HCT116 (cell line): ENCODE data around the gene RBM23. TPM values are rescaled to one million over a fixed set of nuclear protein-coding genes. Genes with fewer than 3 reads are reported as not detected.
A peak's percentile ranks its signal among the peaks of the same experiment; 100 is the strongest.
"Not testable (repeated sequence)": the region's sequence is repeated elsewhere in the genome, so short reads cannot be mapped to it uniquely, and the experiment has no call there.

Experiments used
- ATAC-seq: fragments of 200-7000 bp; cut with Tn5 transposase; 2 replicates; pipeline ENCODE4 v1.9.1; 2020; ENCODE audit warnings: mild to moderate bottlenecking, moderate library complexity
- BruUV-seq: library from RNA; stranded (reverse); fragments of 400-500 nt; replicated peaks from 2 replicates; lab custom pipeline; 2021; lab: Mats Ljungman, UMichigan
- CTCF ChIA-PET: fragments of 300-600 bp; sonication (Branson Sonifier 250); formaldehyde crosslinking; loops from one replicate; lab custom pipeline; 2021; ENCODE audit warnings: antibody characterized with exemption; lab: Charles Lee
- POLR2A ChIA-PET: fragments of 300-600, 350-600 bp; sonication (Branson Sonifier 250); formaldehyde crosslinking; loops from one replicate; lab custom pipeline; 2021; ENCODE audit warnings: antibody characterized with exemption; lab: Charles Lee
- RAD21 ChIA-PET, 2 experiments: fragments of 300-600 bp; sonication (Branson Sonifier 250); formaldehyde crosslinking; loops; one replicate each; lab custom pipeline; 2023; ENCODE audit warnings: low total read pairs in 2 of 2; ENCODE audit not compliant: uncharacterized antibody in 2 of 2, unreplicated experiment in 2 of 2, low non-redundant PET in 1 of 2; lab: Charles Lee
- DNase-seq: peaks from one replicate; pipeline ENCODE4 v3.0.0-alpha.2; 2010; ENCODE audit warnings: low read depth, low spot score
- H2AFZ ChIP-seq: fragments of 200-600 bp; shearing (Covaris generic), sonication (generic); 2 replicates; pipeline ENCODE4 v1.6.1; 2017; ENCODE audit warnings: low read depth, mixed run types, mixed read lengths, antibody characterized with exemption, low read length; ENCODE audit not compliant: poor library complexity, severe bottlenecking
- H3K27ac ChIP-seq: 2 replicates; pipeline ENCODE4 v1.5.1; 2012; ENCODE audit warnings: low read depth, low read length
- H3K27me3 ChIP-seq: fragments of 200-600 bp; sonication (generic); 2 replicates; pipeline ENCODE4 v1.6.1; 2016; ENCODE audit warnings: mixed run types, low read length, mixed read lengths; ENCODE audit not compliant: insufficient read depth
- H3K36me3 ChIP-seq, 2 experiments: fragments of 200-500 bp in 1 of 2; fragments of 200-600 bp in 1 of 2; sonication (Bioruptor generic) in 1 of 2; sonication (generic) in 1 of 2; 2 replicates each; pipeline versions ENCODE4 v1.5.1 to v1.6.1; 2014 to 2016; ENCODE audit warnings: low read length in 2 of 2, inconsistent platforms in 1 of 2, mixed read lengths in 1 of 2, mixed run types in 1 of 2; ENCODE audit not compliant: insufficient read depth in 2 of 2, control insufficient read depth in 1 of 2
- H3K4me1 ChIP-seq, 2 experiments: fragments of 200-600 bp in 1 of 2; sonication (generic) in 1 of 2; 2 replicates each; pipeline versions ENCODE4 v1.5.1 to v1.6.1; 2012 to 2017; ENCODE audit warnings: low read length in 2 of 2, inconsistent platforms in 1 of 2, mild to moderate bottlenecking in 1 of 2, mixed read lengths in 1 of 2, mixed run types in 1 of 2, moderate library complexity in 1 of 2; ENCODE audit not compliant: insufficient read depth in 2 of 2, control insufficient read depth in 1 of 2
- H3K4me2 ChIP-seq: fragments of 200-600 bp; sonication (generic); 2 replicates; pipeline ENCODE4 v1.6.1; 2017; ENCODE audit warnings: mixed run types, low read length, mixed read lengths
- H3K4me3 ChIP-seq, 2 experiments: fragments of 200-600 bp in 1 of 2; sonication (generic) in 1 of 2; replicated peaks in 1 of 2; 2 replicates each; pipeline ENCODE4 v1.5.1; 2011 to 2016; ENCODE audit warnings: low read length in 2 of 2, control low read depth in 1 of 2, low read depth in 1 of 2, mild to moderate bottlenecking in 1 of 2, mixed read lengths in 1 of 2, mixed run types in 1 of 2
- H3K79me2 ChIP-seq: fragments of 200-600 bp; sonication (generic); 2 replicates; pipeline ENCODE4 v1.6.1; 2017; ENCODE audit warnings: mild to moderate bottlenecking, mixed run types, low read length, moderate library complexity, mixed read lengths; ENCODE audit not compliant: insufficient read depth
- H3K9ac ChIP-seq: fragments of 200-600 bp; sonication (generic); 2 replicates; pipeline ENCODE4 v1.6.1; 2016; ENCODE audit warnings: low read length, mixed read lengths
- H3K9me2 ChIP-seq: fragments of 200-600 bp; sonication (generic), shearing (Covaris generic); 2 replicates; pipeline ENCODE4 v1.6.1; 2017; ENCODE audit warnings: mixed run types, mild to moderate bottlenecking, moderate library complexity; ENCODE audit not compliant: insufficient read depth
- H3K9me3 ChIP-seq, 2 experiments: fragments of 200-500 bp in 1 of 2; fragments of 200-600 bp in 1 of 2; sonication (Bioruptor generic) in 1 of 2; sonication (generic) in 1 of 2; 2 replicates each; pipeline ENCODE4 v1.6.1; 2014 to 2017; ENCODE audit warnings: low read length in 2 of 2, mixed read lengths in 2 of 2, inconsistent platforms in 1 of 2, low read depth in 1 of 2, mild to moderate bottlenecking in 1 of 2, mixed run types in 1 of 2, moderate library complexity in 1 of 2; ENCODE audit not compliant: control insufficient read depth in 1 of 2, insufficient read depth in 1 of 2
- H4K20me1 ChIP-seq: fragments of 200-600 bp; sonication (generic), shearing (Covaris generic); 2 replicates; pipeline ENCODE4 v1.6.1; 2017; ENCODE audit warnings: mixed run types, mild to moderate bottlenecking, moderate library complexity; ENCODE audit not compliant: insufficient read depth
- ATF3 ChIP-seq: IDR thresholded peaks from 2 replicates; pipeline ENCODE4 v1.6.1; 2012
- CBX3 ChIP-seq: IDR thresholded peaks from 2 replicates; pipeline ENCODE4 v1.6.1; 2012; ENCODE audit warnings: low read depth
- CEBPB ChIP-seq: IDR thresholded peaks from 2 replicates; pipeline ENCODE4 v1.6.1; 2012; ENCODE audit warnings: low read depth
- ELF1 ChIP-seq: IDR thresholded peaks from 2 replicates; pipeline ENCODE4 v1.6.1; 2012; ENCODE audit warnings: low read depth, borderline replicate concordance
- EZH2 ChIP-seq: fragments of 200-600 bp; sonication (generic); IDR thresholded peaks from 2 replicates; pipeline ENCODE4 v1.6.1; 2017; ENCODE audit warnings: antibody characterized with exemption, mixed run types
- JUND ChIP-seq: IDR thresholded peaks from 2 replicates; pipeline ENCODE4 v1.6.1; 2012
- POLR2A ChIP-seq: IDR thresholded peaks from 2 replicates; pipeline ENCODE4 v1.7.0; 2011; ENCODE audit warnings: borderline replicate concordance; ENCODE audit not compliant: insufficient read depth, insufficient read length; ENCODE audit errors: extremely low read depth
- POLR2AphosphoS5 ChIP-seq: IDR thresholded peaks from 2 replicates; pipeline ENCODE4 v1.6.1; 2011; ENCODE audit warnings: mild to moderate bottlenecking, low read depth, low read length, moderate library complexity
- SIN3A ChIP-seq: IDR thresholded peaks from 2 replicates; pipeline ENCODE4 v1.6.1; 2012; ENCODE audit warnings: low read depth
- SRF ChIP-seq: IDR thresholded peaks from 2 replicates; pipeline ENCODE4 v1.6.1; 2012; ENCODE audit warnings: low read depth
- ZNF274 ChIP-seq: fragments of 200-500 bp; sonication (Bioruptor generic); IDR thresholded peaks from 2 replicates; pipeline ENCODE4 v1.6.1; 2014; ENCODE audit warnings: mild to moderate bottlenecking, low read depth, low read length, inconsistent platforms
- intact Hi-C: fragments of 100-400 bp; cut with micrococcal nuclease; formaldehyde crosslinking; loops from 2 replicates; pipeline ENCODE4 v1.10.0; 2022
- total RNA-seq: library from RNA; stranded (reverse); gene quantifications from one replicate; pipeline ENCODE4 v1.2.1, GENCODE V29; 2021; ENCODE audit not compliant: unreplicated experiment

RBM23 gene
- total RNA-seq, 1 experiment from 2014 or later: 67.2 TPM

GRCh38 chr14:22955702-22956569 is 37.0 kb upstream of the RBM23 start:
- Histone ChIP-seq H3K9ac (peak overlapping the region; percentile 98), H2AFZ (peak overlapping the region; percentile 92), H3K79me2 (peaks cover 11% of the 10 kb centered on the region), H3K27ac (peak overlapping the region; percentile 93), H4K20me1 (no peaks in the 10 kb centered on the region), H3K9me3 (no peaks in the 10 kb centered on the region), H3K27me3 (no peaks in the 10 kb centered on the region), H3K4me3 (peak overlapping the region; percentile 82 to 89), H3K4me1 (peaks cover 15 to 22% of the 10 kb centered on the region in 2 experiments), H3K4me2 (peak overlapping the region; percentile 92), H3K9me2 (no peaks in the 10 kb centered on the region), H3K36me3 (peaks cover 6 to 10% of the 10 kb centered on the region in 2 experiments; a peak in 3 of 4 replicates)
- ChIA-PET POLR2A (interaction anchor here (0.7 to 1.6 kb wide), 5 partner anchors 9 to 34 kb away, joined by 3 to 8 read pairs (median 4); no protein-coding TSS in a partner anchor), CTCF (interaction anchor here (0.7 to 2.0 kb wide), 6 partner anchors 10 to 113 kb away, joined by 3 to 11 read pairs (median 6); no protein-coding TSS in a partner anchor), RAD21 (interaction anchor here in 1 of 2 experiments (0.7 kb wide), 1 partner anchor 22 kb away, joined by 4 read pairs; no protein-coding TSS in a partner anchor)
- no peak for ATAC-seq
- no peak for DNase-seq
- no TSS peak for BruUV-seq
- intact Hi-C loops: no loop called here
- TF ChIP-seq ZNF274 (no peak), SIN3A (0 out of 2 replicates have a peak, but pooled peaks have one; percentile 5)

- Histone ChIP-seq H3K4me2 (no peak overlapping the region), H3K9me3 (no peaks in the 10 kb centered on the region), H3K27ac (no peak overlapping the region), H3K4me1 (peaks cover 10 to 17% of the 10 kb centered on the region in 2 experiments), H4K20me1 (no peaks in the 10 kb centered on the region), H3K27me3 (no peaks in the 10 kb centered on the region), H3K79me2 (peaks cover 11% of the 10 kb centered on the region), H3K36me3 (peaks cover 10 to 24% of the 10 kb centered on the region in 2 experiments; a peak in 3 of 4 replicates), H2AFZ (no peak overlapping the region), H3K9ac (no peak overlapping the region), H3K4me3 (no peak overlapping the region), H3K9me2 (no peaks in the 10 kb centered on the region)
- ChIA-PET POLR2A (no interaction called here), RAD21 (no interaction called here), CTCF (no interaction called here)
- DNase-seq (no peak), ATAC-seq (no peak)
- no TSS peak for BruUV-seq
- intact Hi-C loops: no loop called here
- TF ChIP-seq SRF (no peak), JUND (no peak), CEBPB (no peak), POLR2AphosphoS5 (no peak), ZNF274 (no peak), ELF1 (no peak), ATF3 (no peak), CBX3 (no peak), SIN3A (no peak), EZH2 (no peak), POLR2A (no peak)
Measured at GRCh38 chr14:22952418-22952817, 33.5 kb upstream of the RBM23 start.

- H3K9ac ChIP-seq, CTCF ChIA-PET, DNase-seq, H3K27me3 ChIP-seq, H3K4me3 ChIP-seq, H3K9me3 ChIP-seq, H4K20me1 ChIP-seq, POLR2A ChIA-PET, intact Hi-C loops, H2AFZ ChIP-seq, H3K27ac ChIP-seq, H3K4me2 ChIP-seq, H3K9me2 ChIP-seq, RAD21 ChIA-PET, BruUV-seq, ATAC-seq: not testable (repeated sequence)
- Histone ChIP-seq H3K36me3 (peaks cover 10 to 28% of the 10 kb centered on the region in 2 experiments; a peak in 3 of 4 replicates), H3K79me2 (peaks cover 11% of the 10 kb centered on the region), H3K4me1 (peaks cover 10 to 12% of the 10 kb centered on the region in 2 experiments)
Measured at GRCh38 chr14:22951795-22952194, 32.8 kb upstream of the RBM23 start.
